ENCODE data around the gene BAHCC1.

Gene BAHCC1

DNA sequence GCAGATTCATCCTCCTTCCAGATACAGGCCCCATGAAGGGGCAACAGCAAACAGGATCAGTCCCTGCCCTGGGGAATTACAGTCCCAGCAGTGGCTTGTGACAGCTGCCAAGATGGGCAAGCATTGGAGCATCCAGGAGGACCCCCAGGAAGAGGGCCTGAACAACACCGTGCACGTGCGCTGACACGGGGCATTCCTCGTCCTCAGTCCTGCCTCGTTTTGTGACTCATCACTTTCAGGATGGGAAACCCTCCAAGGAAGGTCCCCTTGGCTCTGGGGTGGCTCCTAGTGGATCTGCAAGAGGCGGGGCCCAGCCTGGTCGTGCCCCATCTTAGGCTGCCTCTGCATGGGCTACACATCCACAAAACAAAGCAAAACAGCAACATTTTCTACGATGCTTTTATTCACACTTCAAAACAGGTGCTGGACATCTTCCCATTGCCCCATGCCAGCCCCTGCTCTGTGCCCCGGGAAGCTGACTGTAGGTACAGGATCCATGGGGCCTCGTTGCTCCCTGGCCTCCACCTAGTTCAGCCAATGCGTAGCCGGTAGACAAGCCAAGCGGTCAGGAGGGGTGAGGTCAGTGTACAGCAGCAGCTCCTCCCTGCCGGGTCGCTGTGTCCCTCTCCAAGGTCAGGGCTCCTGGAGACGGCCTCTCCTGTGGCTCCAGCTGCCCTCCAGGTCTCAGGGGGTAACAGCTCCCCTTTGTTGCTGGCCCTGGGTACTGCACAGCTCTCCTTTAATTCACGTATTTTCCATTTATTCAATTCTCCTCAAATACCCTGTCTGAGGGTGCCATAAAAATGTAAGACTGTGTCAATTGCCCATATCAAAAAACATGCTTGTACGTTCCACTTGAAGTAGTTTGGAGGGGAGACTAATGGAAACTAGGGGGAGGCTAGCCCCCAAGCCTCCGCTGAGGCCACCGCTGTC, 85.1 kb downstream of the BAHCC1 start:
- Histone ChIP-seq H3K4me3 (ENCODE audit: low read length) (no peak overlapping the region), H3K36me3 (ENCODE audit: insufficient read depth, low read depth, low read length) (no peaks in the 10 kb centered on the region), H3K27ac (ENCODE audit: low read length) (no peak overlapping the region), H3K9me3 (ENCODE audit: insufficient read depth, low read depth, low read length) (no peaks in the 10 kb centered on the region), H3K27me3 (ENCODE audit: insufficient read depth, low read length) (peaks cover 54% of the 10 kb centered on the region), H3K9ac (ENCODE audit: low read depth, low read length) (no peak overlapping the region), H3K4me1 (ENCODE audit: insufficient read depth, low read length) (no peaks in the 10 kb centered on the region)

GRCh38 chr17:81481073-81481799, 86.0 kb downstream of the BAHCC1 start:
- peak overlapping the region; percentile 32; the same call in 1 of the 2 replicates for H3K9ac ChIP-seq (ENCODE audit: low read depth, low read length)
- peaks cover 58% of the 10 kb centered on the region for H3K27me3 ChIP-seq (ENCODE audit: insufficient read depth, low read length)
- no peaks in the 10 kb centered on the region for H3K9me3 ChIP-seq (ENCODE audit: insufficient read depth, low read depth, low read length)
- H3K27ac ChIP-seq (ENCODE audit: low read length), result no peak overlapping the region
- H3K4me3 ChIP-seq (ENCODE audit: low read length), result peak overlapping the region; percentile 58
- no peaks in the 10 kb centered on the region for H3K4me1 ChIP-seq (ENCODE audit: insufficient read depth, low read length)
- H3K36me3 ChIP-seq (ENCODE audit: insufficient read depth, low read depth, low read length), result no peaks in the 10 kb centered on the region

DNA sequence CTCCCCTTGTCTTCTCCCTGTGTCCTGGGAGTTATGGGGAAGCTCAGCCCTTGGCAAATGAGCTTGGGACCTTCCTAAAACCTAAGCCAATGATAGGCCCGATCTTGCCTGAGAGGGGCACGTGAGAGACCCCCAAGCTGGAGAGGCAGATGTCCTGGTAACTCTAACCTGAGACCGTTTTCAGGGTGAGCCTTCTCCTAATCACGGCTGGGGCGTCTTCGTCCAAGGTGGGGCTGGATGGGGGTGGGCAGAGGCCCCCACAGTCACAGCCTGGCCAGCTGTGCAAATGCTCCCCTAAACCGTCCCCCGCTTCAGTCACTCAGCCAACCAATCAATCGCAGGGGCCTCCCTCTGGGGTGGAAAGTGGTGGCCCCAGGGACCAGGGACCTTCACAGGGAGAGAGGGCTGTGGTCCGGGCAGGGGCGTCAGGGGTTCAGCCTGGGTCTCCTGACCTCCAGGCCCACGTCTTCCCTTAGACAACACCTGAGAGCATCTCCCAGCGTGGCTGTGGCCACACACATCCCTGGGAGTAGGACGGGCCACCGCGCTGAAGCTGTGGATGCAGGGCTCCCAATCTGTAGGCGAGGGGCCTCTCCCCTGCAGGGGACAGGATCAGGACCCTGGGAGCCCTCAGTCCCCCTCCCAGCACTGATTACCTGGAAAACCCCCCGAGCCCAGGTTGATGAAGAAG, 86.7 kb downstream of the BAHCC1 start:
- no peaks in the 10 kb centered on the region for H3K4me1 ChIP-seq (ENCODE audit: insufficient read depth, low read length)
- peaks cover 65% of the 10 kb centered on the region for H3K27me3 ChIP-seq (ENCODE audit: insufficient read depth, low read length)
- peak overlapping the region; percentile 32; the same call in 1 of the 2 replicates for H3K9ac ChIP-seq (ENCODE audit: low read depth, low read length)
- H3K36me3 ChIP-seq (ENCODE audit: insufficient read depth, low read depth, low read length), result no peaks in the 10 kb centered on the region
- H3K4me3 ChIP-seq (ENCODE audit: low read length), result peak overlapping the region; percentile 58
- H3K9me3 ChIP-seq (ENCODE audit: insufficient read depth, low read depth, low read length), result no peaks in the 10 kb centered on the region
- H3K27ac ChIP-seq (ENCODE audit: low read length), result no peak overlapping the region

DNA sequence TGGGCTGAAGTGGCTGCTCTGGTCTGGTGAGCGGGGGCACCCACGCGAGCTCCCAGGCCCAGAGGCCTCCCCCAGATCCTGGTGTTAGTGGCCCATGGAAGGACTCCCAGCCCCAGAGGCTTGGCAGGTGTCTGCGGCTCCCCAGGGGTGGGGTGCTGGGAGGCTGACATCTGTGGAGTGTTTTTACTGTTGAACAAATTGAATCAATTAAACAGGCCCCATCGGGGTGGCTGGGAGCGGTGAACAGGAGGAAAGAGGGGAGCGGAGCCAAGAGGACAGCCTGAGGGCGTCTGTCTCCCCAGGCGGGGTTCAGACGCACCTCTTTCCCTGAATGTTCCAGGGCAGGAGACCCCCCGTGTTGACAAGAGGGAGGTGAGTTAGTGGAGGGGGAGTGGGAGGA, 87.4 kb downstream of the BAHCC1 start:
- Histone ChIP-seq H3K27ac (ENCODE audit: low read length) (no peak overlapping the region), H3K9ac (ENCODE audit: low read depth, low read length) (no peak overlapping the region), H3K4me1 (ENCODE audit: insufficient read depth, low read length) (no peaks in the 10 kb centered on the region), H3K27me3 (ENCODE audit: insufficient read depth, low read length) (peaks cover 72% of the 10 kb centered on the region), H3K4me3 (ENCODE audit: low read length) (no peak overlapping the region), H3K9me3 (ENCODE audit: insufficient read depth, low read depth, low read length) (no peaks in the 10 kb centered on the region), H3K36me3 (ENCODE audit: insufficient read depth, low read depth, low read length) (no peaks in the 10 kb centered on the region)

DNA sequence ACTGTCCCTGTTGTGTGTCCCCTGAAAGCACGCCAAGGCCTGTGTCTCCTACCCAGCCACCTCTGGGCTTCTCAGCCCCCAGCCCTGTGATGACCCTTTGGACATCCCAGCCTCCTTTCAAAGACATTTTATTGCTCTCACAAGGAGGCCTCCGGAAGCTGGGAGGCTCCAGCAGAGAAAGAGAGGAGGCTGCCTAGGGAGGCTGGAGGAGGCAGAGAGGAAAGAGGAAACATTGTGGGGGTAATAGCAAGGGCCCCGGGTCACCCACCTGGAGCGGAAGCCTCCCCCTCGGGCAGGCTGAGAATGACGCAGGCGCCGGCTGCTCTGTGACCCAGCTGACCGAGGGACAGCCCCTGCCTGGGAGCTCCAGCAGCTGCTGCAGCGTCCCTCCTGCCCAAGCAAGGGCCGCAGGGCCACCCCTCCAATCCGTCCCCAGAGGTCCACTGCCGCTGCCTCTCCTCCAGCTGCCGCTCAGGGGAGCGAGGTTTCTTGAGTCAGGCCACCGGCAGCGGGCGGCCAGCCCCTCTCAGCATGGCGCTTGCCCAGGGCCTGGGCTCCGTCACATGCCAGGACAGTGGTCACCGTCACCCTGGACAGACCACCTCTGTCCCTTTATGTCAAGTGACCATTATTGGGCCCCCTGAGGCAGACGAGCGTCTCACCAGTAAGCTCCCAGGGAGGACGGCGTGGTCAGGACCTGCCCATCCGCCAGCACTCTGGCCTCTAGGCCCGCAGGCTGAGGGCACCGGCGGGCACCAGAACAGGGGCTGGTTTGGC, 88.0 kb downstream of the BAHCC1 start:
- Histone ChIP-seq H3K9me3 (ENCODE audit: insufficient read depth, low read depth, low read length) (no peaks in the 10 kb centered on the region), H3K36me3 (ENCODE audit: insufficient read depth, low read depth, low read length) (no peaks in the 10 kb centered on the region), H3K4me1 (ENCODE audit: insufficient read depth, low read length) (no peaks in the 10 kb centered on the region), H3K27me3 (ENCODE audit: insufficient read depth, low read length) (peaks cover 75% of the 10 kb centered on the region), H3K27ac (ENCODE audit: low read length) (no peak overlapping the region), H3K4me3 (ENCODE audit: low read length) (peak overlapping the region; percentile 66; the same call in 1 of the 2 replicates), H3K9ac (ENCODE audit: low read depth, low read length) (no peak overlapping the region; the same call in 1 of the 2 replicates)

DNA sequence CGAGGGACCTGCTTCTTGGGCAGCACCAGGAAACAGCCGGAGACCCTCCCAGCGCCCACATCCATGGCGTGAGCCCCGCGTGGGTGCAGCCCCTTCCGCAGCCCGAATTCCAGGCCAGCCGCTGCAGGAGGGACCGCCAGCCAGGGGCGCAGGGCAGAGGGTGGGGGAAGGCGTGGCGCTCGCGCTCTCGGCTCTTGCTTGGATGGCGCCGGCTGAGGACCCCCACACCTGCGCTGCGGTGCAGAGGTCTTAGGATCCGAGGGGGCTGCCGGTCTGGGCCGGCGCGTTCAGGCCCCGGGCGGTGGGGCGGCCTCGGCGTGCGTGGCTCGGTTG, 88.6 kb downstream of the BAHCC1 start:
- Histone ChIP-seq H3K36me3 (ENCODE audit: insufficient read depth, low read depth, low read length) (no peaks in the 10 kb centered on the region), H3K4me1 (ENCODE audit: insufficient read depth, low read length) (no peaks in the 10 kb centered on the region), H3K9ac (ENCODE audit: low read depth, low read length) (no peak overlapping the region; the same call in 1 of the 2 replicates), H3K9me3 (ENCODE audit: insufficient read depth, low read depth, low read length) (no peaks in the 10 kb centered on the region), H3K27ac (ENCODE audit: low read length) (no peak overlapping the region), H3K4me3 (ENCODE audit: low read length) (peak overlapping the region; percentile 66; the same call in 1 of the 2 replicates), H3K27me3 (ENCODE audit: insufficient read depth, low read length) (peaks cover 80% of the 10 kb centered on the region)

DNA sequence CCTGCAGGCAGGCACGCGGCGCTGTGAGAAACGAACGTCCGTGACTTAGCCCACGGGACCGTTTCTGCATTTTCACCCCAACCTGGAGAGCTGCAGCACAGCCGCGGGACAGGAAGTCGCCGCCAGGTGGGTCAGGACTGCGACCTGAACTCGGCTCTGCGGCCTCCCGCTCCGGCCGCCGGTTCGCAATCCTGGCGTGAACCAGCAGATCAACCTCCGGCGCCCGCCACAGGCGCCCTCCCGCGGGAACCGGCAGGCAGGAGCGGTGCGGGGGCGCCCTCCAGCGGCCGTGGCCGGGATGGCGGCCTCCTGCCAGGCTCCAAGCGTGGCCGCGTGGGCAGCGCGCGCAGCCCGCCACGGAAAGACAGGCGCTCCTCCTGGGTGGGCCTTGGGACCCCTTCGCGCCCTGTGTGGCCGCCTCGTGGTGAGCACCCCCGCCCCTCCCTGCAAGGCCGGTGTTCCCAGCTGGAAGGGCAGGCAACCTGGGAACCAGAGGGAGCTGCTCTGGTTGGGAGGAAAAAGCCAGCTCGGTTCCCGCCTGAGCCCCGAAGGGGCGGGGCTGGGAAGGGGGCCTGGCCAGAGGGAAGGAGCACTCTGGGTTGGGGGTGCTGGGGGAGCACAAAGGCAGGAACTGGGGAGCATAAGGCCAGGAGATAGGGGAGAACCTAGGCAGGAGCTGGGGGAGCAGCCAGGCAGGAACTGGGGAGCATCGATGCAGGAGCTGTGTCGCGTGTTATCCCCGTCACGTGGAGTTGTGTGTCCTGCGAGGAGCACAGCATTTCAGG, 89.1 kb downstream of the BAHCC1 start:
- Histone ChIP-seq H3K4me1 (ENCODE audit: insufficient read depth, low read length) (peaks cover 3% of the 10 kb centered on the region; the same call in 1 of the 2 replicates), H3K4me3 (ENCODE audit: low read length) (peak overlapping the region; percentile 66; the same call in 1 of the 2 replicates), H3K9me3 (ENCODE audit: insufficient read depth, low read depth, low read length) (no peaks in the 10 kb centered on the region), H3K36me3 (ENCODE audit: insufficient read depth, low read depth, low read length) (no peaks in the 10 kb centered on the region), H3K9ac (ENCODE audit: low read depth, low read length) (no peak overlapping the region; the same call in 1 of the 2 replicates), H3K27ac (ENCODE audit: low read length) (no peak overlapping the region), H3K27me3 (ENCODE audit: insufficient read depth, low read length) (peaks cover 82% of the 10 kb centered on the region)

- Histone ChIP-seq H3K36me3 (ENCODE audit: insufficient read depth, low read depth, low read length) (no peaks in the 10 kb centered on the region), H3K27me3 (ENCODE audit: insufficient read depth, low read length) (peaks cover 80% of the 10 kb centered on the region)
Measured at GRCh38 chr17:81486199-81486810, 91.0 kb downstream of the BAHCC1 start.

DNA sequence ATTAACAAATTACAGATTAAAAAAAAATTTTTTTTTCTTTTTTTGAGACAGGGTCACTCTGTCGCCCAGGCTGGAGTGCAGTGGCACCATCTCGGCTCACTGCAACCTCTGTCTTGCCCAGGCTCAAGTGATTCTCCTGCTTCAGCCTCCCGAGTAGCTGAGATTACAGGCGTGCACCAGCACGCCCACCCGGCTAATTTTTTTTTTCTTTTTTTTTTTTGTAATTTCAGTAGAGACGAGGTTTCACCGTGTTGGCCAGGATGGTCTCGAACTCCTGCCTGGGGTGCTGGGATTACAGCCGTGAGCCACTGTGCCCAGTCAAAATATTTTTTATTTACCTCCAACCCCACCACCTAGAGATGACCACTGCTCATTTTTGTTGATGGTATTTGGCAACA, 91.8 kb downstream of the BAHCC1 start:
- Histone ChIP-seq H3K9ac (ENCODE audit: low read depth, low read length) (no peak overlapping the region), H3K4me3 (ENCODE audit: low read length) (no peak overlapping the region), H3K27me3 (ENCODE audit: insufficient read depth, low read length) (peaks cover 78% of the 10 kb centered on the region), H3K9me3 (ENCODE audit: insufficient read depth, low read depth, low read length) (no peaks in the 10 kb centered on the region), H3K36me3 (ENCODE audit: insufficient read depth, low read depth, low read length) (no peaks in the 10 kb centered on the region), H3K4me1 (ENCODE audit: insufficient read depth, low read length) (peaks cover 16% of the 10 kb centered on the region; the same call in 1 of the 2 replicates), H3K27ac (ENCODE audit: low read length) (no peak overlapping the region)

More at GRCh38 chr17:81486199-81486810, 91.0 kb downstream of the BAHCC1 start:
- Histone ChIP-seq H3K4me1 (ENCODE audit: insufficient read depth, low read length) (peaks cover 12% of the 10 kb centered on the region; the same call in 1 of the 2 replicates), H3K4me3 (ENCODE audit: low read length) (no peak overlapping the region), H3K27ac (ENCODE audit: low read length) (no peak overlapping the region), H3K9me3 (ENCODE audit: insufficient read depth, low read depth, low read length) (no peaks in the 10 kb centered on the region), H3K9ac (ENCODE audit: low read depth, low read length) (no peak overlapping the region)

Measured in iPS-20b (cell line).